Activated T-helper 17 cell treated with anti-CD3 and anti-CD28 coated beads, Interleukin-2, amount 50 U/mL, for 72 hours (primary cell): ENCODE measurements around the gene ZRANB1. TPM values are rescaled to one million over a fixed set of nuclear protein-coding genes. Genes with fewer than 3 reads are reported as not detected.

Experiments
- ATAC-seq: fragments of 150-1000 bp; cut with Tn5 transposase; replicated peaks from 2 replicates; pipeline ENCODE4 v1.10.0; 2021; ENCODE audit warnings: mild to moderate bottlenecking, moderate library complexity
- H3K27ac Mint-ChIP-seq: one replicate; pipeline ENCODE4 v1.8.0; 2022; ENCODE audit warnings: mixed read lengths
- H3K27me3 Mint-ChIP-seq: one replicate; pipeline ENCODE4 v1.8.0; 2022; ENCODE audit warnings: mixed read lengths
- H3K36me3 Mint-ChIP-seq: one replicate; pipeline ENCODE4 v1.8.0; 2022; ENCODE audit warnings: low read depth, mild to moderate bottlenecking, mixed read lengths
- H3K4me1 Mint-ChIP-seq: one replicate; pipeline ENCODE4 v1.8.0; 2022; ENCODE audit warnings: mixed read lengths
- H3K4me3 Mint-ChIP-seq: one replicate; pipeline ENCODE4 v1.8.0; 2022; ENCODE audit warnings: mild to moderate bottlenecking, mixed read lengths
- H3K9me3 Mint-ChIP-seq: one replicate; pipeline ENCODE4 v1.8.0; 2022; ENCODE audit warnings: mixed read lengths
- total RNA-seq, 2 donors: library from RNA; stranded (reverse); gene quantifications; one replicate each; pipeline ENCODE4 v1.2.3, GENCODE V29; 2022

Gene ZRANB1
- total RNA-seq, 2 donors from 2014 or later = 7.9 to 8.7 TPM

DNA sequence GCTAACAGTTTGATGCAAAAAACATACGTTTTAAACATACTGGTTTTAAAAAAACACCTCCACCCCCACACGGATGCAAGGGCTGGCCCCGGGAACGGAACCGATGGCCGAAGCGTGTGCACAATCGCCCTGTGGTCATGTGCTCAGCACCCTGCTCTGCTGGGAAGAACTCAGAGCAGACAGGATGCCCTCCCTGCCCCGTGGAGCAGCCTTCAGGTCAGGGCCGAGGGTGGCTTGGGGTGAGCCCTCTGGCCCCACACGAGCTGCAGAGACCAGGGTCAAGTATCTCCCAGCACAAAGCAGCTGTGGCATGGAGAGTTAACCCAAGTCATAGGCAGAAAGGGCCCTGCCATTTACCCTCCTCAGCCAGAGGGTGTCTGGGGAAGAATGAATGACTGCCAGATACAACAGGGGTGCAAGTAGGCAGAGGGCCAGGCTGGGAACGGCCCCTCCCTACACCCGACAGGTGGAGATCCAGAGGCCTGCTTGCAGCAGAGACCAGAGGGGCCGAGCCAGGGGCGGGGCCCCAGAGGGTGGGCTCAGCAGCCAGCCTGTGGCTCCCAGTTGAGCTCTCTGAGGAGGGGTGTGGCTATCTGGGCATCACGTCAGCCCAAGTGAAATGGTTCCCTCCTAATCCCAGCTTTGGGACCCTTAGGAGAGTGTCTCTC, 56.8 kb downstream of the ZRANB1 start:
- no peak overlapping the region for H3K4me3 Mint-ChIP-seq
- H3K27ac Mint-ChIP-seq = no peak overlapping the region
- H3K9me3 Mint-ChIP-seq = no peaks in the 10 kb centered on the region
- H3K36me3 Mint-ChIP-seq = no peaks in the 10 kb centered on the region
- no peaks in the 10 kb centered on the region for H3K27me3 Mint-ChIP-seq
- no peak for ATAC-seq
- H3K4me1 Mint-ChIP-seq = no peaks in the 10 kb centered on the region

GRCh38 chr10:124999433-125000365, 57.8 kb downstream of the ZRANB1 start:
- ATAC-seq = no peak

GRCh38 chr10:125000366-125001312, 58.7 kb downstream of the ZRANB1 start:
- Mint-ChIP-seq H3K4me3 (no peak overlapping the region), H3K27me3 (no peaks in the 10 kb centered on the region), H3K4me1 (no peaks in the 10 kb centered on the region), H3K9me3 (no peaks in the 10 kb centered on the region), H3K36me3 (no peaks in the 10 kb centered on the region), H3K27ac (no peak overlapping the region)
- no peak for ATAC-seq

More at GRCh38 chr10:124999433-125000365, 57.8 kb downstream of the ZRANB1 start:
- no peak overlapping the region for H3K4me3 Mint-ChIP-seq
- no peaks in the 10 kb centered on the region for H3K4me1 Mint-ChIP-seq
- no peaks in the 10 kb centered on the region for H3K36me3 Mint-ChIP-seq
- no peaks in the 10 kb centered on the region for H3K27me3 Mint-ChIP-seq
- no peaks in the 10 kb centered on the region for H3K9me3 Mint-ChIP-seq
- no peak overlapping the region for H3K27ac Mint-ChIP-seq

DNA sequence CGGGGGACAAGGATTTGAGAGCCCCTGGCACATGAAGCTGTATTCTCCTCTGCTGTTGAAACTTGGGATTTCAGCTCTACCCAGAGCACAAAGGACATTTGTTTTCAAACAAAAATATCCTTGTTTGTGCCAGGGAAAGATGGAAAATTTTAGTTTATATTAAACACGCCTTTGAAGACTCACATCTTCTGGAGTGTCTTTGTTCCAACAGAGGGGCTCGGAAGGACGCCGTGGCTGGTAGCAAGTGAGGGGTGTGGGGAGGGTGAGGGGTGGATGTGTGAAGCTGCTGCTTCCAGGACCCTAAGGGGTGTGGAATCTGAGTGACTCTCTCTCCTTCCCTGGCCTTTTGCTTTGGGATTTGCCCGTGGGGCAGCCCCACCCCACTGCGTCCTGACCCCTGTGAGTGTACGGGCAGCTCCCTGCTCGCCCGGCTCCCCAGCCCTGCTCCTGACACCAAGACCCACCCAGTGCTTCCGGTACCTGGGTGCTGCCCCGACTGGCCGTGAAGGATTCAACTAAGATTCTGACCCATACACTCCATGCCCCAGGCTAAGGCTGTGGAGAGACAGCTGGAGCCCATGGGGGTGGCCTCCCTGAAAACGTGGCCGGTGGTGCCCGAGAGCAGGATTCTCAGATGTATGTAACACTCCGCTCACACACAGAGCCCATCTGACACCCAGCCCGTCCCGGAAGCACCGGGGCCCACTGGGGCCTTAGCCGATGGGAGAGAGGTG, 59.6 kb downstream of the ZRANB1 start:
- Mint-ChIP-seq H3K4me3 (no peak overlapping the region), H3K9me3 (no peaks in the 10 kb centered on the region), H3K27ac (no peak overlapping the region), H3K36me3 (no peaks in the 10 kb centered on the region), H3K27me3 (no peaks in the 10 kb centered on the region), H3K4me1 (no peaks in the 10 kb centered on the region)
- no peak for ATAC-seq

- H3K4me1 Mint-ChIP-seq = no peaks in the 10 kb centered on the region
- ATAC-seq = no peak
- no peaks in the 10 kb centered on the region for H3K9me3 Mint-ChIP-seq
- H3K4me3 Mint-ChIP-seq = no peak overlapping the region
- no peaks in the 10 kb centered on the region for H3K36me3 Mint-ChIP-seq
- no peaks in the 10 kb centered on the region for H3K27me3 Mint-ChIP-seq
- no peak overlapping the region for H3K27ac Mint-ChIP-seq
Observed at GRCh38 chr10:125002047-125002422, 60.1 kb downstream of the ZRANB1 start.

DNA sequence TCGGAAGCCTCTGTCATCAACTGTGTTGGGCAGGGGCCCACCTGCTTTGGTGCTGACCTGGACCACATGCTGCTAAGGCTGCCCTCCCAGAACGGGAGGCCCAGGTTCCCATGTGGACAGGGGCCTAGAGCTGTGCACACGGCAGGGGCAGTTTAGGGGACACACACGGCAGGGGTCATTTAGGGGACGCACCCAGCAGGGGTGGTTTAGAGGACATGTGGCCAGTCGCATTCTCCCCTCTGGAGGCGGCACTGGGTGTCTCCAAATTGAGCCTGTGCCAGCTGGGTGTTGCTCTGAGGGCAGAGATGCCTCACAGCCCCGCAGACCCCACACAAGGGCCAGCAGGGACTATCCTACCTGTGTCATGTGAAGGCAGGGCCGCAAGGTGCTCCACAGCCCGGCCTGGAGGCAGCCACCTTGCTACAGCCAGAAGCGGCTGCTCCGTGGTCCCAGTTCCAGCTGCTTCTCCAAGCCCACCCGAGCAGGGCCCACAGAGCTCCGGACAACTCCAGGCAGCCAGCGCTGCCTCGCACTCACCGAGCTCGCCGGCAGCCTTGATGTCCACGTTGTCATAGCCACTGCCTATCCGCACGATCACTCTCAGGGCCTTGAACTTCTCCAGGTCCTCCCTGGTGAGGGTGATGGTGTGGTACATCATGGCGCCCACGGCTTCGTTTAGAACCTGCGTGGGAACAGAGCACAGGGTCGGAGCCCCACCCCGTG, 60.7 kb downstream of the ZRANB1 start:
- Mint-ChIP-seq H3K27ac (no peak overlapping the region), H3K36me3 (no peaks in the 10 kb centered on the region), H3K4me3 (no peak overlapping the region), H3K9me3 (no peaks in the 10 kb centered on the region), H3K4me1 (no peaks in the 10 kb centered on the region), H3K27me3 (no peaks in the 10 kb centered on the region)
- ATAC-seq = no peak

GRCh38 chr10:125003146-125003900, 61.4 kb downstream of the ZRANB1 start:
- ATAC-seq = no peak
- H3K4me3 Mint-ChIP-seq = no peak overlapping the region
- H3K4me1 Mint-ChIP-seq = no peaks in the 10 kb centered on the region
- H3K27ac Mint-ChIP-seq = no peak overlapping the region
- H3K36me3 Mint-ChIP-seq = no peaks in the 10 kb centered on the region
- H3K9me3 Mint-ChIP-seq = no peaks in the 10 kb centered on the region
- H3K27me3 Mint-ChIP-seq = no peaks in the 10 kb centered on the region

DNA sequence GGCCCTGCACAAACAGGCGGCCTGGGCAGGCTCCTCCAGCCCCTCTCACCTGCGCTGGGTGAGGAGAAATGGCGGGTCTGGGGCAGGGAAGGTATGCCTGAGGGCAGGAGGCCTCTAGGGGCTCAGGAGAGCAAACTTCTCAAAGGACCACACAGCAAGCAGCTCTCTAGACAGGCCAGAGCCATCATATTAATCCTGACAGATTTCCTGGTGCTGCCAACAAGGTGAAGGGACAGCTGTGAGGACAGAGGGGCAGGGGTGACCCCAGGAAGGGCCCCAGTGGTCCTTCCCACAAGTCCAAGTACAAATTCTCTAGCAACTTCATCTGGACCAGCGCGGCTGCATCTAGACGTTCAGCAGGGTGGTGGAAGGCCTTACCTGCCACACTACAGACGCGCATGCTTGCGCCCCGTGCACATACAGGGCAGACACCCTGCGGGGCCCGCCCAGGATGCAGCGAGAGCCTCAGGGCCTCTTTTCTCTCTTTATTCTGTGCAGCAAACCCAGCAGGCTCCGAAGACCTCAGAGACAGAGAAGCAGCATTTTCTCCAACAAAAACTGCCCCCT, 62.1 kb downstream of the ZRANB1 start:
- H3K27ac Mint-ChIP-seq = no peak overlapping the region
- no peak for ATAC-seq
- no peaks in the 10 kb centered on the region for H3K36me3 Mint-ChIP-seq
- H3K27me3 Mint-ChIP-seq = no peaks in the 10 kb centered on the region
- H3K4me1 Mint-ChIP-seq = no peaks in the 10 kb centered on the region
- H3K4me3 Mint-ChIP-seq = no peak overlapping the region
- H3K9me3 Mint-ChIP-seq = no peaks in the 10 kb centered on the region

DNA sequence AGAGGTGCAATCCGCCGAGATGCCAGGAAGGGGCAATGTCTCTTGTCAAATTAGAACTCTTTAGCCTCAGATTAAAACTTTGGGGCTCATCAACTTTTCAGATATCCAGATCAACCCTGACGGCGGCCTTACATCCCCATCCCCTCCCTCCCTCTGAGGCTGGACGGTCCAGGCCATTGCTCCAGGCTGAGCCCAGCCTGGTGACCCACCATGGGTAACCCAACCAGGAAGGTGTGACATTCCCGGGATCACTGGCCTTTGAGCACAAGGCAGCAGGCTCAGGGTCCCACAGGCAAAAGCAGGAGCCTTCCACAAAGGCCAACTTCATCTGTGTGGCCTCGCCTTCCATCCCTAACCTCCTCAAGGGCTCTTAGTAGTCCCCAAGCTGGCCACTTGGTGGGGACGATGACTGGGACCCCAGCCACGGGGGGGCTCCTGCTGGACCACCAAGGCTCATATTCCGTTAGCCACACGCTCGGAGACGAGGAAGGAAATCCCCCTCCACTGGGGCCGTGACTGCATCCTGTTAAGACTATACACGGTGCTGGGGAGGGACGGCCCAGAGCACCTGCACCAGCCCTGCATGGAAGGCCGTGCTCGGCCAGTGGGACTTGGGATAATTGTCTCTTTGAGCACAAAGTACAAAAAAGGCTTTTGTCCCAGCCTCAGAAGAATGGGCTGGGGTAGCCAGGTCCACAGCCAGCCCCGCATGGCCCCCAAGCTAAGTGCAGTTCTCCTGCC, 62.8 kb downstream of the ZRANB1 start:
- Mint-ChIP-seq H3K4me3 (no peak overlapping the region), H3K36me3 (no peaks in the 10 kb centered on the region), H3K9me3 (no peaks in the 10 kb centered on the region), H3K4me1 (no peaks in the 10 kb centered on the region), H3K27me3 (no peaks in the 10 kb centered on the region), H3K27ac (no peak overlapping the region)
- ATAC-seq = no peak

- Mint-ChIP-seq H3K4me1 (no peaks in the 10 kb centered on the region), H3K4me3 (no peak overlapping the region), H3K36me3 (no peaks in the 10 kb centered on the region), H3K27ac (no peak overlapping the region), H3K9me3 (no peaks in the 10 kb centered on the region), H3K27me3 (peaks cover 4% of the 10 kb centered on the region)
- ATAC-seq = no peak
Observed at GRCh38 chr10:125005312-125006187, 63.6 kb downstream of the ZRANB1 start.

- Mint-ChIP-seq H3K27me3 (peaks cover 4% of the 10 kb centered on the region), H3K27ac (no peak overlapping the region), H3K9me3 (no peaks in the 10 kb centered on the region), H3K4me3 (no peak overlapping the region), H3K36me3 (no peaks in the 10 kb centered on the region), H3K4me1 (no peaks in the 10 kb centered on the region)
- ATAC-seq = no peak
Observed at GRCh38 chr10:125006188-125006680, 64.3 kb downstream of the ZRANB1 start.
